Upper lobe of left lung (tissue), 4 donors: ENCODE measurements around the gene EFNA1.

Source experiments
- CTCF ChIP-seq, 6 experiments: fragments of 450-650 bp in 4 of 6; fragments of 200-600 bp in 2 of 6; sonication (generic) in 2 of 6; IDR thresholded peaks; one replicate each; pipeline ENCODE4 v1.5.1; 2016 to 2019; ENCODE audit warnings: antibody characterized with exemption in 6 of 6
- EP300 ChIP-seq, 4 donors: sonication (generic); formaldehyde crosslinking; IDR thresholded peaks; one replicate each; pipeline ENCODE4 v1.5.1; 2017; ENCODE audit warnings: antibody characterized with exemption in 4 of 4, control low read depth in 2 of 4
- POLR2A ChIP-seq, 4 donors: fragments of 450-650 bp; IDR thresholded peaks; one replicate each; pipeline ENCODE4 v1.5.1; 2016 to 2017; ENCODE audit warnings: antibody characterized with exemption in 4 of 4, mild to moderate bottlenecking in 2 of 4
- POLR2AphosphoS5 ChIP-seq, 2 donors: sonication (generic); formaldehyde crosslinking; IDR thresholded peaks; one replicate each; pipeline ENCODE4 v1.5.1; 2017; ENCODE audit warnings: antibody characterized with exemption in 2 of 2

DNA sequence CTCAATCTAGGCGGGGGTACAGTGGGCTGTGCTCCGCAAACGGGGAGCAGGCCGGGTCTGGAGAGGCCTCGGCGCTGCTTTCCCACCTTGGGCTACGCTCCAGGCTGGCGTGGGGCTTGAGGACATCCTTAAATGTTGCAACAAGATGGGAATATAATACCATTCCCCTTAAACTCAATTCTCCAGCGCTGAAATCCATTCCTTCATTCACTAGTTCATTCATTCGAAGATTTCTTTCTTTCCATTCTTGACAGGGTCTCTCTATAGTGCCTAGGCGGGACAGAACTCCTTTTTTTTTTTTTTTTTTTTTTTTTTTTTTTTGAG is 12.9 kb downstream of the EFNA1 start:
- TF ChIP-seq CTCF (IDR thresholded peaks at IDR 0.05) (no peak), POLR2AphosphoS5 (IDR thresholded peaks at IDR 0.05) (no peak), POLR2A (IDR thresholded peaks at IDR 0.05) (no peak), EP300 (IDR thresholded peaks at IDR 0.05) (no peak)
